GM18858 (cell line): ENCODE data around the gene CEL.
"Not testable (repeated sequence)": the region's sequence is repeated elsewhere in the genome, so short reads cannot be mapped to it uniquely, and the experiment has no call there.

Source experiments
- ATAC-seq: cut with Tn5 transposase; IDR thresholded peaks from one replicate; pipeline ENCODE4 v1.9.1; 2021; ENCODE audit not compliant: unreplicated experiment

Gene CEL

GRCh38 chr9:133063159-133063499, 1.3 kb downstream of the CEL start:
- no peak for ATAC-seq

- ATAC-seq, result no peak
Observed at GRCh38 chr9:133063500-133064231, 1.9 kb downstream of the CEL start.

GRCh38 chr9:133064241-133065069, 2.7 kb downstream of the CEL start:
- no peak for ATAC-seq

- no peak for ATAC-seq
Observed at GRCh38 chr9:133065070-133065388, 3.2 kb downstream of the CEL start.

- ATAC-seq, result no peak
Observed at GRCh38 chr9:133066181-133066983, 4.6 kb downstream of the CEL start.

- no peak for ATAC-seq
Observed at GRCh38 chr9:133067006-133067405, 5.2 kb downstream of the CEL start.

- no peak for ATAC-seq
Observed at GRCh38 chr9:133067813-133068212, 6.0 kb downstream of the CEL start.

GRCh38 chr9:133068431-133068830, 6.7 kb downstream of the CEL start:
- ATAC-seq, result not testable (repeated sequence)

GRCh38 chr9:133070500-133070961, 8.8 kb downstream of the CEL start:
- ATAC-seq, result not testable (repeated sequence)

- ATAC-seq, result not testable (repeated sequence)
Observed at GRCh38 chr9:133070985-133071384, 9.2 kb downstream of the CEL start.

- ATAC-seq, result no peak
Observed at GRCh38 chr9:133071484-133072150, 9.8 kb downstream of the CEL start.

- ATAC-seq, result not testable (repeated sequence)
Observed at GRCh38 chr9:133072210-133072609, 10.4 kb downstream of the CEL start.

GRCh38 chr9:133073086-133074014, 11.6 kb downstream of the CEL start:
- no peak for ATAC-seq

GRCh38 chr9:133074111-133074651, 12.4 kb downstream of the CEL start:
- ATAC-seq, result no peak

- no peak for ATAC-seq
Observed at GRCh38 chr9:133075925-133076630, 14.3 kb downstream of the CEL start.

GRCh38 chr9:133076691-133077090, 14.9 kb downstream of the CEL start:
- no peak for ATAC-seq

- ATAC-seq, result no peak
Observed at GRCh38 chr9:133078486-133078885, 16.7 kb downstream of the CEL start.

- no peak for ATAC-seq
Observed at GRCh38 chr9:133080161-133080560, 18.4 kb downstream of the CEL start.
